Lower leg skin (tissue), 4 donors: ENCODE results near the gene MED31. TPM values are rescaled to one million over a fixed set of nuclear protein-coding genes. Genes with fewer than 3 reads are reported as not detected.

Experiments
- DNase-seq, 2 donors: peaks; one replicate each; pipeline ENCODE4 v3.0.0-alpha.2; 2019; ENCODE audit warnings: low spot score in 2 of 2
- H3K4me3 ChIP-seq: fragments of 200-600 bp; sonication (generic); 2 replicates; pipeline ENCODE4 v1.5.1; 2017; ENCODE audit warnings: mild to moderate bottlenecking, low read depth; ENCODE audit not compliant: poor library complexity, severe bottlenecking
- POLR2A ChIP-seq, 2 donors: fragments of 450-650 bp; IDR thresholded peaks; one replicate each; pipeline ENCODE4 v1.6.1; 2016 to 2017; ENCODE audit warnings: antibody characterized with exemption in 2 of 2, mild to moderate bottlenecking in 1 of 2, moderate library complexity in 1 of 2
- WGBS, 2 donors: methylation state at CpG; one replicate each; pipeline ENCODE4 v1.1.5; 2018; 5-methylcytosine and 5-hydroxymethylcytosine counted together
- intact Hi-C: fragments of 100-400 bp; cut with DNase I; formaldehyde crosslinking; loops from one replicate; pipeline ENCODE4 v1.15.0; 2023; ENCODE audit warnings: low total_unique reads
- total RNA-seq, 4 donors: library from RNA; depleted of rRNA; stranded (reverse); fragments of >200 nt; gene quantifications; one replicate each; pipeline ENCODE4 v1.1.0, GENCODE V29; 2016
- TF ChIP-seq, protein P1 (sequence below), 3 donors: fragments of 450-650 bp; IDR thresholded peaks; one replicate each; pipeline ENCODE4 v1.5.1; 2016; ENCODE audit warnings: antibody characterized with exemption in 3 of 3, mild to moderate bottlenecking in 3 of 3, moderate library complexity in 2 of 3

MED31 gene
- total RNA-seq, 4 donors from 2014 or later = 2.4 to 16.5 (median 9.8) TPM

DNA sequence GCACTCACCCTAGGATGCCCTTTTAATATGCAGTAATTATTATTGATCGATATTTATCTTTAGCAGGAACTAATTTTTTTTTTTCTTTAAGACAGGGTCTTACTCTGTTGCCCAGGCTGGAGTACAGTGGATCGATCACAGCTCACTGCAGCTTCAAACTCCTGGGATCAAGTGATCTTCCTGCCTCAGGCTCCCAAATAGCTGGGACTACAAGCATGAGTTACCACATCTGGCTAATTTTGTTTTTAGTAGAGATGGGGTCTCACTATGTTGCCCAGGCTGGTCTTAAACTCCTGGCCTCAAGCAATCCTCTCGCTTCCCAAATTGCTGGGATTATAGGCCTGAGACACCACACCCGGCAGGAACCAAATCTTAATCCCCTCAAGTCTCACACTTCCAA lies 40.2 kb downstream of the MED31 start:
- TF ChIP-seq, protein P1, sequence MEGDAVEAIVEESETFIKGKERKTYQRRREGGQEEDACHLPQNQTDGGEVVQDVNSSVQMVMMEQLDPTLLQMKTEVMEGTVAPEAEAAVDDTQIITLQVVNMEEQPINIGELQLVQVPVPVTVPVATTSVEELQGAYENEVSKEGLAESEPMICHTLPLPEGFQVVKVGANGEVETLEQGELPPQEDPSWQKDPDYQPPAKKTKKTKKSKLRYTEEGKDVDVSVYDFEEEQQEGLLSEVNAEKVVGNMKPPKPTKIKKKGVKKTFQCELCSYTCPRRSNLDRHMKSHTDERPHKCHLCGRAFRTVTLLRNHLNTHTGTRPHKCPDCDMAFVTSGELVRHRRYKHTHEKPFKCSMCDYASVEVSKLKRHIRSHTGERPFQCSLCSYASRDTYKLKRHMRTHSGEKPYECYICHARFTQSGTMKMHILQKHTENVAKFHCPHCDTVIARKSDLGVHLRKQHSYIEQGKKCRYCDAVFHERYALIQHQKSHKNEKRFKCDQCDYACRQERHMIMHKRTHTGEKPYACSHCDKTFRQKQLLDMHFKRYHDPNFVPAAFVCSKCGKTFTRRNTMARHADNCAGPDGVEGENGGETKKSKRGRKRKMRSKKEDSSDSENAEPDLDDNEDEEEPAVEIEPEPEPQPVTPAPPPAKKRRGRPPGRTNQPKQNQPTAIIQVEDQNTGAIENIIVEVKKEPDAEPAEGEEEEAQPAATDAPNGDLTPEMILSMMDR (IDR thresholded peaks at IDR 0.05) = no peak
- TF ChIP-seq POLR2A (IDR thresholded peaks at IDR 0.05) = no peak
- WGBS, 2 donors = 96 to 99% methylated on average over 4 of the region's 4 CpGs
- intact Hi-C loops = no loop called here
- no peak for DNase-seq
- no peak overlapping the region for H3K4me3 ChIP-seq

DNA sequence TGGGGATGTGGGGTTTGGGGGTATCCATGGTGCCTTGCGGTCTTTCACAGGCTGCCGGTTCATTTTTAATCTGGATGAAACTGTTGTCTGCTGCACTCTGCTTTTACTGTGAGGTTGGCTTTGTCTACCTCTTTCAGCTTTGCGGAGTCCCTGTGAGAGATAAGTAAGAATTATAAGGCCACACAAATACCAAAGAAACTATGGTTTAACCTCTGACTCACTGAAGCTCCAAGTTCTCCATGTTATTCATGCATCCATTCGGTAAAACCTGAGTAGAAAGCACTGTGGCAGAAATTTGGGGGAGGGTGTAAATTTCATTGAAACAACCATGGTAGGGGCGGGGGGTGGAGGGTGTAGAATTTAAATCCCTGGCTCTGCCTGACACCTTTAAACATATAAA lies 41.4 kb downstream of the MED31 start:
- 96 to 99% methylated on average over 5 of the region's 5 CpGs for WGBS, 2 donors
- no peak for DNase-seq
- intact Hi-C loops = no loop called here
- no peak overlapping the region for H3K4me3 ChIP-seq
- no peak for TF ChIP-seq POLR2A (IDR thresholded peaks at IDR 0.05)
- TF ChIP-seq, protein P1 (IDR thresholded peaks at IDR 0.05) = no peak

DNA sequence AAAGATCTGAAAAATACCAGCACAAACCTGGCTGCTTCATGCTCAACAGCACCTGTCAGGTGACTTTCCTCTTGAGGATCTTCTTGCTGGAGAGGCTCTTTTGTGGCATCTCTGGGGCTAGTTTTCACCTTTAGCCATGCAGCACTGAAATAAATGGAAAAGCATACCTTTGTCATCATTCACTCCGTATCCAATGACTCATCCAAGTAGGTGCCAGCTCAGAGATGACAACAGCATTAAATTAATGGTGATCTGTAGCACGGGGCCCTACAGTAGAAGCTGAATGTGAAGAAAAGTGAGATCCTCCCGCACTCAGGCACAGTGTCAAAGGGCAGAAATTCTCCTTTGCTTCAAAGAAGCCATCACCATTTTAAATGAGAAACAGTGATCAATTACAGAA lies 43.1 kb downstream of the MED31 start:
- WGBS, 2 donors = 73 to 78% methylated on average over 3 of the region's 3 CpGs

DNA sequence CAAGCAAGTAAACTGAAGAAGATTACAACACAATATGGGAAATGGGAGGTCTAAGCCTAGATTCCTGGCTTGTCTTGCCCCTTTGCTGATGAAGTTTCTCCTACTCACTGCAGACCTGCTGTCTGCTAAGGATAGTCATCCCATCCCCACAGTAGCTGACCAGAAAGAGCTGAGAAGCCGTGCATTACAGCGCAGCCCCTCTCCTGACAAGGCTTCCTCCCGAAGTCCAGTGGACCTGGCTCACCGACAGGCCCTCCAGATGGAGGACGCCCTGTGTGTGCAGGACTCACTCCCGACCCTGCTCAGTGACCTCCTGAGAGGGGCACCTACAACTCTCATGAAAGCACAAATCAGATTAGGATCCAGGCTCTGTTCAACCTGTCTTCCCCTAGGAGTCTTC lies 46.3 kb downstream of the MED31 start:
- no peak overlapping the region for H3K4me3 ChIP-seq
- TF ChIP-seq, protein P1 (IDR thresholded peaks at IDR 0.05) = no peak
- no peak for TF ChIP-seq POLR2A (IDR thresholded peaks at IDR 0.05)
- DNase-seq = no peak
- intact Hi-C loops = no loop called here
- 95% methylated on average over 6 of the region's 6 CpGs for WGBS, 2 donors

More for the DNA sequence above, 43.1 kb downstream of the MED31 start:
- TF ChIP-seq POLR2A (IDR thresholded peaks at IDR 0.05) = no peak
- TF ChIP-seq, protein P1 (IDR thresholded peaks at IDR 0.05) = no peak
- intact Hi-C loops = no loop called here
- no peak overlapping the region for H3K4me3 ChIP-seq
- no peak for DNase-seq

DNA sequence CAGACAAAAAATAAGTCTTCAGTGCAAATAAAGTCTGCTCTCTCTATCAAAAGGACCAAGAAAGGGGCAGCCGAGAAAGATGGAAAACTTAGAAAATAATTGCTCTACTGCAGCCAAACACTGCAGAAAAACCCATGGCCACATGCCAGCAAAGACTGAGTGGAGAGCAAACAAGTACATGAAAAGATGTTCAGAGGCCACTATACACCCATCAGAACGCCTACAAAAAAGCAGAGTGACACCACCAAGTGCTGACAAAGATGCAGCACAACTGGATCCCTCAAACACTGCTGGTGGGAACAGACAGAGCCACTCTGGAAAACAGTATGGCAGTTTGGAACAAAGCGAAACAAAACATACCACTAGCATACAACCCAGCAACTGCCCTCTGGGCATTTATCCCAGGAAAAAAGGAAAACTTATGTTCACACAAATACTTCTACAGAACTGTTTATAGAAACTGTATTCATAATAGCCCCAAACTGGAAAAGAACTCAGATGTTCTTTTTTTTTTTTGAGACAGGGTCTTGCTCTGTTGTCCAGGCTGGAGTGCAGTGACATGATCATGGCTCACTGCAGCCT lies 47.6 kb downstream of the MED31 start:
- intact Hi-C loops = no loop called here
- no peak for DNase-seq
- no peak overlapping the region for H3K4me3 ChIP-seq
- no peak for TF ChIP-seq POLR2A (IDR thresholded peaks at IDR 0.05)
- TF ChIP-seq, protein P1 (IDR thresholded peaks at IDR 0.05) = no peak
- WGBS, 2 donors = 64 to 72% methylated on average over 3 of the region's 3 CpGs

DNA sequence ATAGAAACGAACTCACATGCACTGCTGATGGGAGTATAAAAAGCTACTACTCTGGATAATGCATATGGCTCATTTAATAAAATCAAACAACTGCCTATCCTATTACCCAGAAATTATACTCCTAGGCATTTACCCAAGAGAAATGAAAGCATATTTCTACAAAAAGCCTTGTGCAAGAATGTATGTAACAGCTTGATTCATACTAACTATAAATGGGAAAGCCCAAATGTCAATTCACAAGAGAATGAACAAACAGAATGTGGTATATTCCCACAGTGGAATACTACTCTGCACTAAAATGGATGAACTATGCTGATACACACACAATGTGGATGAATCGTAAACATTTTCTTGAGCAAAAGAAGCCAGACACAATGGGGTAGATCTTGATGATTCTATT lies 49.3 kb downstream of the MED31 start:
- 88 to 100% methylated on average over 2 of the region's 2 CpGs for WGBS, 2 donors
- intact Hi-C loops = no loop called here
- TF ChIP-seq, protein P1 (IDR thresholded peaks at IDR 0.05) = no peak
- no peak for TF ChIP-seq POLR2A (IDR thresholded peaks at IDR 0.05)
- DNase-seq = no peak
- H3K4me3 ChIP-seq = no peak overlapping the region
